CD4-positive, CD25-positive, alpha-beta regulatory T cell (primary cell): ENCODE results near the gene KIF14. TPM values are rescaled to one million over a fixed set of nuclear protein-coding genes. Genes with fewer than 3 reads are reported as not detected.

Source experiments
- ATAC-seq, 2 donors: fragments of 150-1000 bp; cut with Tn5 transposase; one replicate each; pipeline ENCODE4 v1.10.0; 2021; ENCODE audit warnings: low read depth in 2 of 2, moderate number of reproducible peaks in 2 of 2, moderate library complexity in 1 of 2
- DNase-seq, 3 donors: peaks; one replicate each; pipeline versions ENCODE4 v3.0.0 to v3.0.0-alpha.2; 2012 to 2022; ENCODE audit warnings: mixed read lengths in 1 of 3
- H3K27ac ChIP-seq: one replicate; pipeline ENCODE4 v1.7.0; 2013; ENCODE audit warnings: mild to moderate bottlenecking, low read length; ENCODE audit not compliant: insufficient read depth, poor library complexity, severe bottlenecking
- H3K27me3 ChIP-seq: one replicate; pipeline ENCODE4 v1.7.0; 2013; ENCODE audit warnings: low read length; ENCODE audit not compliant: control insufficient read depth, insufficient read depth
- H3K36me3 ChIP-seq: one replicate; pipeline ENCODE4 v1.7.0; 2013; ENCODE audit warnings: mild to moderate bottlenecking, low read length, moderate library complexity; ENCODE audit not compliant: control insufficient read depth, insufficient read depth
- H3K4me1 ChIP-seq: 2 replicates; pipeline ENCODE4 v1.7.0; 2013; ENCODE audit warnings: mild to moderate bottlenecking, low read length; ENCODE audit not compliant: insufficient read depth, control insufficient read depth, poor library complexity, severe bottlenecking
- H3K4me3 ChIP-seq: one replicate; pipeline ENCODE4 v1.7.0; 2013; ENCODE audit warnings: low read depth, mild to moderate bottlenecking, low read length, moderate library complexity
- H3K9me3 ChIP-seq, 2 experiments: 1 replicate in 1 of 2; 2 replicates in 1 of 2; pipeline ENCODE4 v1.7.0; 2013; ENCODE audit warnings: low read length in 2 of 2, mild to moderate bottlenecking in 1 of 2, moderate library complexity in 1 of 2; ENCODE audit not compliant: control insufficient read depth in 2 of 2
- H3K27ac Mint-ChIP-seq, 3 donors: one replicate each; pipeline ENCODE4 v1.8.0; 2020 to 2022; ENCODE audit warnings: mild to moderate bottlenecking in 3 of 3, mixed read lengths in 3 of 3, moderate library complexity in 2 of 3
- H3K27me3 Mint-ChIP-seq: one replicate; pipeline ENCODE4 v1.8.0; 2022; ENCODE audit warnings: mild to moderate bottlenecking, mixed read lengths
- H3K36me3 Mint-ChIP-seq: one replicate; pipeline ENCODE4 v1.8.0; 2020; ENCODE audit warnings: mixed read lengths
- H3K4me1 Mint-ChIP-seq, 4 donors: one replicate each; pipeline ENCODE4 v1.8.0; 2020 to 2022; ENCODE audit warnings: mixed read lengths in 4 of 4, mild to moderate bottlenecking in 1 of 4
- H3K4me3 Mint-ChIP-seq, 4 donors: one replicate each; pipeline ENCODE4 v1.8.0; 2020 to 2022; ENCODE audit warnings: mild to moderate bottlenecking in 4 of 4, mixed read lengths in 4 of 4, moderate library complexity in 3 of 4
- H3K9me3 Mint-ChIP-seq, 7 donors: one replicate each; pipeline ENCODE4 v1.8.0; 2020 to 2022; ENCODE audit warnings: mixed read lengths in 7 of 7, mild to moderate bottlenecking in 3 of 7, moderate library complexity in 2 of 7
- polyA plus RNA-seq, 4 donors: library from polyadenylated mRNA; unstranded; fragments of 300-500 nt; fragmentation: Illumina TruSeq; gene quantifications; one replicate each; pipeline ENCODE4 v1.2.3, GENCODE V29; 2021
- total RNA-seq: library from RNA; stranded (reverse); gene quantifications from one replicate; pipeline ENCODE4 v1.2.3, GENCODE V29; 2022

KIF14 gene
- total and polyA plus RNA-seq, 5 donors from 2014 or later, result 0.10 to 0.59 (median 0.21) TPM

GRCh38 chr1:200660719-200661118 lies 40.2 kb upstream of the KIF14 start:
- H3K4me1 Mint-ChIP-seq, result peaks cover 24 to 61% (median 51%) of the 10 kb centered on the region in 4 donors
- peaks cover 47% of the 10 kb centered on the region for H3K36me3 Mint-ChIP-seq
- H3K4me3 Mint-ChIP-seq, result no peak overlapping the region
- ATAC-seq (no peak), DNase-seq (no peak)
- Histone ChIP-seq H3K36me3 (peaks cover 73% of the 10 kb centered on the region), H3K4me3 (no peak overlapping the region), H3K4me1 (peaks cover 19% of the 10 kb centered on the region), H3K27me3 (no peaks in the 10 kb centered on the region), H3K27ac (no peak overlapping the region), H3K9me3 (no peaks in the 10 kb centered on the region)
- H3K9me3 Mint-ChIP-seq, result no peaks in the 10 kb centered on the region
- peak overlapping the region in 2 of 3 donors; percentile 25 to 47 for H3K27ac Mint-ChIP-seq
- no peaks in the 10 kb centered on the region for H3K27me3 Mint-ChIP-seq

DNA sequence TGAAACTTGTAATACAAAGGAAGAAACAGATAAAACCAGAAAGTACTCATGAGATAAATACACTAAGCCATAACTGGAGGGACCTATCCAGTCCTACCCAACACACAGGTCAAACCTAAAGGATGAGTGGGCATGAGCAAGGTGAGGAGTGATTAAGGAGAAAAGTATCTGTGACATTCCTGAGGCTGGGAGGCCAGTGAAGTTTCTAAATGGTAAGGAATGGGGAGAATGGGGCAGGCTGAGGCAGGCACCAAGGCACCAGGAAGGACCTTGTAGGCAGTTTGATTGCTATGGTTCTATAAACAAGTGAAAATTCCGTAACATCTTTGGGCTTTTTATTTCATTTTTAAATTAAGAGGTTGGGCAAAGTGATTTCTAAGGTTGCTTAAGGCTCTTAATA lies 38.7 kb upstream of the KIF14 start:
- no peak for ATAC-seq
- Mint-ChIP-seq H3K4me1 (peaks cover 21 to 51% (median 43%) of the 10 kb centered on the region in 4 donors), H3K27ac (peak overlapping the region; percentile 10 to 68 (median 47))

GRCh38 chr1:200658037-200658818 lies 37.7 kb upstream of the KIF14 start:
- H3K4me3 Mint-ChIP-seq, result no peak overlapping the region
- Histone ChIP-seq H3K27me3 (no peaks in the 10 kb centered on the region), H3K4me3 (no peak overlapping the region), H3K9me3 (no peaks in the 10 kb centered on the region), H3K36me3 (peaks cover 70% of the 10 kb centered on the region), H3K27ac (no peak overlapping the region), H3K4me1 (peaks cover 8% of the 10 kb centered on the region)
- H3K27ac Mint-ChIP-seq, result peak overlapping the region in 2 of 3 donors; percentile 56 to 82
- DNase-seq (no peak), ATAC-seq (no peak)
- no peaks in the 10 kb centered on the region for H3K27me3 Mint-ChIP-seq
- H3K36me3 Mint-ChIP-seq, result peaks cover 65% of the 10 kb centered on the region
- peaks cover 22 to 48% (median 41%) of the 10 kb centered on the region in 4 donors for H3K4me1 Mint-ChIP-seq
- no peaks in the 10 kb centered on the region for H3K9me3 Mint-ChIP-seq

More for the DNA sequence above, 38.7 kb upstream of the KIF14 start:
- Mint-ChIP-seq H3K27me3 (no peaks in the 10 kb centered on the region), H3K36me3 (peaks cover 61% of the 10 kb centered on the region), H3K4me3 (no peak overlapping the region), H3K9me3 (no peaks in the 10 kb centered on the region)
- H3K27ac ChIP-seq, result no peak overlapping the region
- H3K4me1 ChIP-seq, result peaks cover 17% of the 10 kb centered on the region
- DNase-seq, result no peak
- H3K9me3 ChIP-seq, result no peaks in the 10 kb centered on the region
- peaks cover 76% of the 10 kb centered on the region for H3K36me3 ChIP-seq
- H3K4me3 ChIP-seq, result no peak overlapping the region
- H3K27me3 ChIP-seq, result no peaks in the 10 kb centered on the region

DNA sequence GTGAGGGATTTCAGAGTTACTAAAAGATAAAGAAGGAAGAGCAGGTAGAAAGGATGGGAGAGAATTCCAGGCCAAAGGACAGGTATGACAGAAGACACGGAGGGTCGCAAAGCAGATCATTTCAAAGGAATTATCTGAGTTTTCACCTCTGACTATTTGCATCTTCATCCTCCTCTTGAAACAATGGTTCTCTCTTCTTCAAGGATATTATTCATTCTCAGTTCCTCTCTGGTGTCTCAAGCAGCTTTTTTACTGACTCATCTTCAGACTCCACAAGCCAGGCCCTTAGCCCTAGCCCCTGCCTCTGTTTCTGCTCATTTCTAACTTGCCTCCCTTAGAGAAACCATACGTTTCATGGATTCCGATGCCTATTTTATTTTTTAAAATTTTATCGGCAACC lies 34.1 kb upstream of the KIF14 start:
- no peaks in the 10 kb centered on the region for H3K4me1 ChIP-seq
- no peak overlapping the region for H3K4me3 ChIP-seq
- Mint-ChIP-seq H3K9me3 (no peaks in the 10 kb centered on the region), H3K36me3 (peaks cover 50% of the 10 kb centered on the region), H3K4me3 (no peak overlapping the region), H3K27me3 (no peaks in the 10 kb centered on the region), H3K27ac (peak overlapping the region in 2 of 3 donors; percentile 32 to 78), H3K4me1 (peaks cover 20 to 26% (median 22%) of the 10 kb centered on the region in 4 donors)
- ATAC-seq (no peak), DNase-seq (no peak)
- peaks cover 58% of the 10 kb centered on the region for H3K36me3 ChIP-seq
- no peaks in the 10 kb centered on the region for H3K9me3 ChIP-seq
- no peaks in the 10 kb centered on the region for H3K27me3 ChIP-seq
- no peak overlapping the region for H3K27ac ChIP-seq

- no peak for ATAC-seq
- H3K27ac ChIP-seq, result no peak overlapping the region
- H3K27ac Mint-ChIP-seq, result peak overlapping the region; percentile 66 to 93 (median 93)
- H3K27me3 Mint-ChIP-seq, result no peaks in the 10 kb centered on the region
- H3K27me3 ChIP-seq, result no peaks in the 10 kb centered on the region
- peaks cover 51% of the 10 kb centered on the region for H3K36me3 ChIP-seq
- peaks cover 14 to 25% (median 19%) of the 10 kb centered on the region in 4 donors for H3K4me1 Mint-ChIP-seq
- DNase-seq, result peak in 1 of 3 donors; percentile 24
- no peaks in the 10 kb centered on the region for H3K9me3 ChIP-seq
- H3K4me1 ChIP-seq, result no peaks in the 10 kb centered on the region
- peaks cover 51% of the 10 kb centered on the region for H3K36me3 Mint-ChIP-seq
- no peaks in the 10 kb centered on the region for H3K9me3 Mint-ChIP-seq
- H3K4me3 Mint-ChIP-seq, result no peak overlapping the region
- H3K4me3 ChIP-seq, result no peak overlapping the region
Measured at GRCh38 chr1:200653022-200653462, 32.5 kb upstream of the KIF14 start.

GRCh38 chr1:200652378-200652777 lies 31.8 kb upstream of the KIF14 start:
- Mint-ChIP-seq H3K36me3 (peaks cover 49% of the 10 kb centered on the region), H3K4me1 (peaks cover 13 to 25% (median 19%) of the 10 kb centered on the region in 4 donors), H3K27ac (peak overlapping the region in 1 of 3 donors; percentile 93), H3K9me3 (no peaks in the 10 kb centered on the region), H3K4me3 (no peak overlapping the region), H3K27me3 (no peaks in the 10 kb centered on the region)
- H3K4me3 ChIP-seq, result no peak overlapping the region
- H3K4me1 ChIP-seq, result no peaks in the 10 kb centered on the region
- ATAC-seq, result no peak
- H3K27me3 ChIP-seq, result no peaks in the 10 kb centered on the region
- DNase-seq, result no peak
- no peaks in the 10 kb centered on the region for H3K9me3 ChIP-seq
- peaks cover 52% of the 10 kb centered on the region for H3K36me3 ChIP-seq
- H3K27ac ChIP-seq, result no peak overlapping the region

DNA sequence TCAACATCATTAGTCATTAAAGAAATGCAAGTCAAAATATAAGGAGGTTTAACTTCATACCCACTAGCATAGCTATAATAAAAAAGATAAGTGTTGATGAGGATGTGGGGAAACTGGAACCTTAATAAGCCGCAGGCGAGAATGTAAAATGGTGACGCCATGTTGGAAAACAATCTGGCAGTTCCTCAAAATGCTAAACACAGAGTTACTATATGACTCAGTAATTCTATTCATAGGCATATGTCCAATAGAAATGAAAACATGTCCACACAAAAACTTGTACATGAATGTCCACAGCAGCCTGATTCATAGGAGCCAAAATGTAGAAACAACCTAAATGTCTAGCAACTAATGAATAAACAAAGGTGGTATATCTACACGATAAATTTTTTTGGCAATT lies 26.0 kb upstream of the KIF14 start:
- H3K27me3 Mint-ChIP-seq, result no peaks in the 10 kb centered on the region
- peaks cover 38% of the 10 kb centered on the region for H3K36me3 Mint-ChIP-seq
- peaks cover 0 to 19% (median 3%) of the 10 kb centered on the region in 4 donors for H3K4me1 Mint-ChIP-seq
- Histone ChIP-seq H3K36me3 (peaks cover 33% of the 10 kb centered on the region), H3K27me3 (no peaks in the 10 kb centered on the region), H3K4me3 (no peak overlapping the region), H3K27ac (no peak overlapping the region), H3K9me3 (no peaks in the 10 kb centered on the region), H3K4me1 (no peaks in the 10 kb centered on the region)
- no peak overlapping the region for H3K4me3 Mint-ChIP-seq
- H3K9me3 Mint-ChIP-seq, result no peaks in the 10 kb centered on the region
- no peak overlapping the region for H3K27ac Mint-ChIP-seq
- DNase-seq (no peak), ATAC-seq (no peak)

GRCh38 chr1:200644021-200644420 lies 23.5 kb upstream of the KIF14 start:
- DNase-seq (no peak), ATAC-seq (no peak)
- no peaks in the 10 kb centered on the region for H3K9me3 Mint-ChIP-seq
- Histone ChIP-seq H3K27me3 (no peaks in the 10 kb centered on the region), H3K4me1 (no peaks in the 10 kb centered on the region), H3K27ac (no peak overlapping the region), H3K4me3 (no peak overlapping the region), H3K9me3 (no peaks in the 10 kb centered on the region), H3K36me3 (peaks cover 20% of the 10 kb centered on the region)
- H3K4me1 Mint-ChIP-seq, result peaks cover 0 to 23% (median 4%) of the 10 kb centered on the region in 4 donors
- no peaks in the 10 kb centered on the region for H3K27me3 Mint-ChIP-seq
- peaks cover 45% of the 10 kb centered on the region for H3K36me3 Mint-ChIP-seq
- no peak overlapping the region for H3K27ac Mint-ChIP-seq
- H3K4me3 Mint-ChIP-seq, result peak overlapping the region in 1 of 4 donors; percentile 2
